ENCODE data around the gene CISD1. TPM values are rescaled to one million over a fixed set of nuclear protein-coding genes. Genes with fewer than 3 reads are reported as not detected.
A peak's percentile ranks its signal among the peaks of the same experiment; 100 is the strongest.

The CISD1 gene
- total and polyA plus RNA-seq, 9 of the 15 experiments (the other 6 are each of a cell fraction or from before 2014, with no cell fraction given): 35.8 to 342 (median 118) TPM

DNA sequence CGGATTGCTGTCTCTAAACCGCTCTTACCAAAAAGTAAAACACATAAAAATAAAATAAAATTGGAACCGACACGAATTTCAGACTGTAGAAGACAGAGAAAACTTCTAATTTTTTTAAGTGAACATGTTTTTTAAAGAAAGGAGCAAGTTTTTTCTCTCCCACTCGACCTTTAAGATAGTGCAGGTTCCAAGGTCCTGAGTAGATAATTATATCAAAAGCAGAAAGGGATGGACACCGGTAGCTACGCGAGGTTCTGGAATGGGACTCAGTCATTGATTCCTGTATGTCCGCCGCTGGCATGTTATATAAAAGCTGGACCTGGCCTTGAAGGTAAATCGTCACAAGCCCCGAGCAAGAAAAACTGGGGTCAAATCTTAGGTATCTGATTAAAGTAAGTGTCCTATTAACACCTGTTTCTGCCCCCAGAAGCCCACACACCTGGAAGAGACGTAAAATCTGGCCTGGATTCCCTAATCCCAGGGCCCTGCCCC lies 462 bp upstream of the CISD1 start:
- in situ Hi-C loops (cut with MboI): no loop called here
- no TSS peak for BruUV-seq (replicated peaks)
- H3K9ac ChIP-seq (ENCODE audit: insufficient read depth in 1 of 2, low read depth in 2 of 2, low read length in 2 of 2): peak overlapping the region; percentile 70 to 96; a peak in 3 of 4 replicates
- no peaks in the 10 kb centered on the region for H4K20me1 ChIP-seq (replicated peaks; ENCODE audit: control insufficient read depth, insufficient read depth, low read length)
- WGBS (ENCODE audit: insufficient coverage, low coverage, missing lambda C conversion rate): 2% methylated on average over 13 of the region's 13 CpGs
- peak; percentile 15 for ATAC-seq
- FAIRE-seq: no peak
- no peaks in the 10 kb centered on the region for H3K9me1 ChIP-seq (ENCODE audit: control insufficient read depth, insufficient read depth, low read length)
- no peaks in the 10 kb centered on the region for H3K27me3 ChIP-seq (ENCODE audit: control insufficient read depth in 2 of 2, insufficient read depth in 2 of 2, low read length in 2 of 2)
- H3K79me2 ChIP-seq (ENCODE audit: control insufficient read depth, insufficient read depth, low read length): peaks cover 82% of the 10 kb centered on the region
- no peak for DNase-seq (ENCODE audit: extremely low read depth in 1 of 4, low spot score in 3 of 4)
- H3K4me1 ChIP-seq (replicated peaks in 1 of 2; ENCODE audit: control insufficient read depth in 2 of 2, insufficient read depth in 2 of 2, low read length in 2 of 2): peaks cover 7 to 21% of the 10 kb centered on the region in 2 experiments; a peak in 3 of 5 replicates
- peak overlapping the region; percentile 85 for H3K27ac ChIP-seq (ENCODE audit: extremely low read depth, low read depth, low read length)
- ChIA-PET CTCF (ENCODE audit: low intra/inter-chr PET ratio) (no interaction called here), POLR2A (interaction anchor here (0.6 to 1.2 kb wide), 3 partner anchors 8 to 75 kb away, joined by 3 to 4 read pairs (median 4); no protein-coding TSS in a partner anchor)
- intact Hi-C loops (cut with micrococcal nuclease): loop anchor here (5.0 kb wide), 2 partner anchors 91 to 1906 kb away; partner anchors contain the start of gene ZWINT
- H3K4me2 ChIP-seq (ENCODE audit: insufficient read depth, low read length): peak overlapping the region; percentile 95
- no peaks in the 10 kb centered on the region for H3K9me3 ChIP-seq (replicated peaks; ENCODE audit: control insufficient read depth, insufficient read depth, low read depth, low read length)
- peaks cover 12% of the 10 kb centered on the region; the same call in 2 of the 3 replicates for H3K36me3 ChIP-seq (ENCODE audit: control insufficient read depth, insufficient read depth, low read length)
- peak overlapping the region; percentile 71 for H3K4me3 ChIP-seq
- H2AFZ ChIP-seq (ENCODE audit: low read depth, low read length): peak overlapping the region; percentile 98
- TF ChIP-seq KDM1A (IDR thresholded peaks at IDR 0.05) (peak in 1 of 2 experiments; percentile 24; a peak in 2 of 4 replicates), NCOR1 (IDR thresholded peaks at IDR 0.05) (no peak), HDAC3 (IDR thresholded peaks at IDR 0.05; ENCODE audit: borderline replicate concordance, partially characterized antibody) (peak; percentile 80), GTF2E2 (tag; IDR thresholded peaks at IDR 0.05) (no peak), NONO (IDR thresholded peaks at IDR 0.05; ENCODE audit: low read depth in 2 of 2, low read length in 1 of 2) (0 out of 4 replicates have a peak, but pooled peaks of 1 of the 2 experiments have one; percentile 34), PHF8 (IDR thresholded peaks at IDR 0.05; ENCODE audit: borderline replicate concordance, low read length) (0 out of 2 replicates have a peak, but pooled peaks have one; percentile 2), SETDB1 (IDR thresholded peaks at IDR 0.05; ENCODE audit: low read length) (no peak), HNRNPH1 (optimal IDR thresholded peaks at IDR 0.05; ENCODE audit: low read depth, low read length) (no peak), MEF2A (IDR thresholded peaks at IDR 0.05; ENCODE audit: control insufficient read depth, low read depth, low read length) (no peak), HMGN3 (IDR thresholded peaks at IDR 0.05; ENCODE audit: borderline replicate concordance, extremely low read depth, insufficient read length, low read depth, low read length) (no peak), ZNF224 (CRISPR knock-in tag; IDR thresholded peaks at IDR 0.05) (no peak), FOXJ2 (tag; IDR thresholded peaks at IDR 0.05) (no peak), ARID1B (IDR thresholded peaks at IDR 0.05) (peak; percentile 4; the same call in 1 of the 2 replicates), PYGO2 (tag; IDR thresholded peaks at IDR 0.05) (no peak), SMAD3 (CRISPR knock-in tag; conservative IDR thresholded peaks at IDR 0.05) (no peak), CCAR2 (IDR thresholded peaks at IDR 0.05; ENCODE audit: low read depth, low read length) (no peak)
- TF ChIP-seq, protein P1, sequence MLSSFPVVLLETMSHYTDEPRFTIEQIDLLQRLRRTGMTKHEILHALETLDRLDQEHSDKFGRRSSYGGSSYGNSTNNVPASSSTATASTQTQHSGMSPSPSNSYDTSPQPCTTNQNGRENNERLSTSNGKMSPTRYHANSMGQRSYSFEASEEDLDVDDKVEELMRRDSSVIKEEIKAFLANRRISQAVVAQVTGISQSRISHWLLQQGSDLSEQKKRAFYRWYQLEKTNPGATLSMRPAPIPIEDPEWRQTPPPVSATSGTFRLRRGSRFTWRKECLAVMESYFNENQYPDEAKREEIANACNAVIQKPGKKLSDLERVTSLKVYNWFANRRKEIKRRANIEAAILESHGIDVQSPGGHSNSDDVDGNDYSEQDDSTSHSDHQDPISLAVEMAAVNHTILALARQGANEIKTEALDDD (IDR thresholded peaks at IDR 0.05): 0 out of 2 replicates have a peak, but pooled peaks have one; percentile 13
- TF ChIP-seq, protein P2, sequence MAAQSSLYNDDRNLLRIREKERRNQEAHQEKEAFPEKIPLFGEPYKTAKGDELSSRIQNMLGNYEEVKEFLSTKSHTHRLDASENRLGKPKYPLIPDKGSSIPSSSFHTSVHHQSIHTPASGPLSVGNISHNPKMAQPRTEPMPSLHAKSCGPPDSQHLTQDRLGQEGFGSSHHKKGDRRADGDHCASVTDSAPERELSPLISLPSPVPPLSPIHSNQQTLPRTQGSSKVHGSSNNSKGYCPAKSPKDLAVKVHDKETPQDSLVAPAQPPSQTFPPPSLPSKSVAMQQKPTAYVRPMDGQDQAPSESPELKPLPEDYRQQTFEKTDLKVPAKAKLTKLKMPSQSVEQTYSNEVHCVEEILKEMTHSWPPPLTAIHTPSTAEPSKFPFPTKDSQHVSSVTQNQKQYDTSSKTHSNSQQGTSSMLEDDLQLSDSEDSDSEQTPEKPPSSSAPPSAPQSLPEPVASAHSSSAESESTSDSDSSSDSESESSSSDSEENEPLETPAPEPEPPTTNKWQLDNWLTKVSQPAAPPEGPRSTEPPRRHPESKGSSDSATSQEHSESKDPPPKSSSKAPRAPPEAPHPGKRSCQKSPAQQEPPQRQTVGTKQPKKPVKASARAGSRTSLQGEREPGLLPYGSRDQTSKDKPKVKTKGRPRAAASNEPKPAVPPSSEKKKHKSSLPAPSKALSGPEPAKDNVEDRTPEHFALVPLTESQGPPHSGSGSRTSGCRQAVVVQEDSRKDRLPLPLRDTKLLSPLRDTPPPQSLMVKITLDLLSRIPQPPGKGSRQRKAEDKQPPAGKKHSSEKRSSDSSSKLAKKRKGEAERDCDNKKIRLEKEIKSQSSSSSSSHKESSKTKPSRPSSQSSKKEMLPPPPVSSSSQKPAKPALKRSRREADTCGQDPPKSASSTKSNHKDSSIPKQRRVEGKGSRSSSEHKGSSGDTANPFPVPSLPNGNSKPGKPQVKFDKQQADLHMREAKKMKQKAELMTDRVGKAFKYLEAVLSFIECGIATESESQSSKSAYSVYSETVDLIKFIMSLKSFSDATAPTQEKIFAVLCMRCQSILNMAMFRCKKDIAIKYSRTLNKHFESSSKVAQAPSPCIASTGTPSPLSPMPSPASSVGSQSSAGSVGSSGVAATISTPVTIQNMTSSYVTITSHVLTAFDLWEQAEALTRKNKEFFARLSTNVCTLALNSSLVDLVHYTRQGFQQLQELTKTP (IDR thresholded peaks at IDR 0.05; ENCODE audit: low read depth in 1 of 2, partially characterized antibody in 2 of 2): peak in 1 of 2 experiments; percentile 33
